AG04450 (cell line): ENCODE data around the gene PI4KA. TPM values are rescaled to one million over a fixed set of nuclear protein-coding genes. Genes with fewer than 3 reads are reported as not detected.

Experiments used
- CTCF ChIA-PET: fragments of 300-600, 350-600 bp; formaldehyde crosslinking; extraction: SDS; loops from one replicate; lab custom pipeline; 2022; ENCODE audit warnings: antibody characterized with exemption, inconsistent platforms; lab: Charles Lee
- POLR2A ChIA-PET: fragments of 350-600 bp; formaldehyde crosslinking; extraction: SDS; loops from one replicate; lab custom pipeline; 2021; ENCODE audit warnings: antibody characterized with exemption, inconsistent platforms; lab: Yijun Ruan, JAX
- DNase-seq: peaks from one replicate; pipeline ENCODE4 v3.0.0-alpha.2; 2011; ENCODE audit warnings: low read depth, low spot score
- H3K27ac ChIP-seq: one replicate; pipeline ENCODE4 v1.5.1; 2012; ENCODE audit warnings: low read depth, low read length, control low read depth
- H3K27me3 ChIP-seq: one replicate; pipeline ENCODE4 v1.6.0; 2012; ENCODE audit warnings: low read length; ENCODE audit not compliant: control insufficient read depth, insufficient read depth
- H3K4me3 ChIP-seq: 2 replicates; pipeline ENCODE4 v1.5.1; 2011; ENCODE audit warnings: mild to moderate bottlenecking, low read depth, low read length, control low read depth
- H3K9me3 ChIP-seq: 2 replicates; pipeline ENCODE4 v1.5.1; 2012; ENCODE audit warnings: low read length; ENCODE audit not compliant: control insufficient read depth, insufficient read depth
- CTCF ChIP-seq: IDR thresholded peaks from 2 replicates; pipeline ENCODE4 v1.5.1; 2011; ENCODE audit warnings: low read depth, low read length, control low read depth, inconsistent platforms
- polyA minus RNA-seq: library from RNA; depleted of rRNA, polyadenylated mRNA; stranded (reverse); fragments of >200 nt; gene quantifications from 2 replicates; pipeline ENCODE4 v1.2.3, GENCODE V29; 2011; rRNA and poly(A)+ RNA removed
- polyA plus RNA-seq: library from polyadenylated mRNA; depleted of rRNA; stranded (reverse); fragments of >200 nt; gene quantifications from 2 replicates; pipeline ENCODE4 v1.2.3, GENCODE V29; 2011; rRNA removed

The PI4KA gene
- 27.5 and 35.8 TPM in 2 replicates for polyA plus RNA-seq
- polyA minus RNA-seq: 48.5 and 59.0 TPM in 2 replicates

- Histone ChIP-seq H3K4me3 (peak within 1 kb of the TSS; percentile 92), H3K27me3 (no peaks in the 10 kb centered on the region), H3K27ac (peak within 1 kb of the TSS; percentile 80), H3K9me3 (no peaks in the 10 kb centered on the region)
- TF ChIP-seq CTCF: no peak
- CTCF ChIA-PET: interaction anchor here (0.6 kb wide), 1 partner anchor 34 kb away, joined by 6 read pairs; no protein-coding TSS in a partner anchor
- POLR2A ChIA-PET: interaction anchor here (1.8 kb wide), 1 partner anchor 9 kb away, joined by 5 read pairs; no protein-coding TSS in a partner anchor
- peak; percentile 94 for DNase-seq
These were observed at the start of gene PI4KA, which contains the start of gene SNAP29 for GRCh38 chr22:20858615-20859416. Gene PI4KA, minus strand, starts transcription at chr22:20858811. Its CDS starts 86 bp downstream, at chr22:20858725. Gene SNAP29, plus strand, starts transcription at chr22:20859007. Its CDS starts 104 bp downstream, at chr22:20859111.

DNA sequence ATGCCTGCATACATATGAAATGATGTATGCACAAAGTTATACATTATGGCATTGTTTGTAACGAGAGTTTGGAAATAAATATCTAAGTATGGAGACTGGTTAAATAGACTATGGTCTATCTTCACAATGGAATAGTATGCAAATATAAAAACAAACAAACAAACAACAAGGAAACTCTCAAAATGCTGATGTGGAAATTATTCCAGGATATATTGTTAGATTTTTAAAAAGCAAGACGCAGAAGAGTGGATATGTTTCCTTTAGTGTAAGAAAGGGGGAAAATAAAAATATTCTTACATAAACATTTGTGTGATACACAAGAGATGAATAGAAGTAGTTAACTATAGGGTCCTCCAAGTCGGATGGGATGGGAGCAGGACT is 47.8 kb upstream of the PI4KA start:
- TF ChIP-seq CTCF: no peak
- ChIA-PET CTCF (interaction anchor here (0.8 to 2.9 kb wide), 2 partner anchors 11 to 20 kb away, joined by 3 to 17 read pairs; partner anchors contain the start of gene CRKL), POLR2A (no interaction called here)
- Histone ChIP-seq H3K27me3 (no peaks in the 10 kb centered on the region), H3K27ac (no peak overlapping the region), H3K9me3 (no peaks in the 10 kb centered on the region), H3K4me3 (no peak overlapping the region)
- DNase-seq: no peak

GRCh38 chr22:20905415-20906386 is 47.1 kb upstream of the PI4KA start:
- no peak for DNase-seq
- ChIA-PET POLR2A (no interaction called here), CTCF (interaction anchor here (0.8 to 2.9 kb wide), 3 partner anchors 11 to 20 kb away, joined by 3 to 17 read pairs (median 13); partner anchors contain the start of gene CRKL)
- no peak for TF ChIP-seq CTCF
- Histone ChIP-seq H3K4me3 (no peak overlapping the region), H3K27ac (no peak overlapping the region), H3K9me3 (no peaks in the 10 kb centered on the region), H3K27me3 (no peaks in the 10 kb centered on the region)

DNA sequence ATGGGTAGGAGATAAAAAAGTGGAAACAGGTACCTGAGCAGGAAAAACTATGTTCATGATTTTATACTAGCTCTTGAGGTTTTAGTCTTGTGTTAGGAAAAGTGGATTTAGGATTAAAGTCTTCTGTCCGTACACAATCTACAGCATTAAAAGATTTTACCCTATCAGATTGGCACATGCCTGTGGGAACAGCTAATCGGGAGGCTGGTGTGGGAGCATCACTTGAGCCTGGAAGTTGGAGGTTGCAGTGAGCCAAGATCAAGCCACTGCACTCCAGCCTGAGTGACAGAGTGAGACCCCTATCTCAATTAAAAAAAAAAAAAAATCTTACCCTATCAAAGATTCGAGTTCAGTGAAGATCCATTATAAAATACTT is 46.4 kb upstream of the PI4KA start:
- H3K27ac ChIP-seq: peak overlapping the region; percentile 74
- H3K27me3 ChIP-seq: no peaks in the 10 kb centered on the region
- H3K9me3 ChIP-seq: no peaks in the 10 kb centered on the region
- DNase-seq: no peak
- ChIA-PET POLR2A (interaction anchor here (0.8 kb wide), 1 partner anchor 19 kb away, joined by 4 read pairs; no protein-coding TSS in a partner anchor), CTCF (interaction anchor here (2.9 kb wide), 2 partner anchors 12 to 20 kb away, joined by 13 to 17 read pairs; partner anchors contain the start of gene CRKL)
- H3K4me3 ChIP-seq: no peak overlapping the region
- no peak for TF ChIP-seq CTCF
